NCI-H2029 treated with DMSO at 0.1 percent for 48 hours (cell line): ENCODE results near the gene NRL.
"Not testable (repeated sequence)": the region's sequence is repeated elsewhere in the genome, so short reads cannot be mapped to it uniquely, and the experiment has no call there.

Experiments used
- DNase-seq: peaks from one replicate; lab custom pipeline; 2025; lab: John Stamatoyannopoulos, UW

Gene NRL

GRCh38 chr14:24051789-24052655 lies 62.7 kb downstream of the NRL start, which contains the start of gene CARMIL3:
TSS of gene CARMIL3 (plus strand) at chr14:24052009. CDS start at chr14:24052154, 145 bp downstream.
- DNase-seq: no peak

- no peak for DNase-seq
Observed at GRCh38 chr14:24051176-24051788, 63.5 kb downstream of the NRL start.

- not testable (repeated sequence) for DNase-seq
Observed at GRCh38 chr14:24050753-24051152, 64.0 kb downstream of the NRL start.

- not testable (repeated sequence) for DNase-seq
Observed at GRCh38 chr14:24049002-24049401, 65.7 kb downstream of the NRL start.

GRCh38 chr14:24042746-24043145 lies 72.0 kb downstream of the NRL start:
- DNase-seq: no peak

- DNase-seq: no peak
Observed at GRCh38 chr14:24040692-24041091, 74.1 kb downstream of the NRL start.

GRCh38 chr14:24038686-24039085 lies 76.1 kb downstream of the NRL start:
- no peak for DNase-seq

- peak; percentile 12 for DNase-seq
Observed at GRCh38 chr14:24037658-24038037, 77.1 kb downstream of the NRL start.

GRCh38 chr14:24036963-24037657 lies 77.6 kb downstream of the NRL start:
- DNase-seq: not testable (repeated sequence)

GRCh38 chr14:24036169-24036962 lies 78.4 kb downstream of the NRL start:
- DNase-seq: peak; percentile 48

- DNase-seq: not testable (repeated sequence)
Observed at GRCh38 chr14:24035769-24036168, 79.0 kb downstream of the NRL start.

GRCh38 chr14:24032727-24033418 lies 81.9 kb downstream of the NRL start:
- no peak for DNase-seq

GRCh38 chr14:24031331-24031730 lies 83.4 kb downstream of the NRL start:
- DNase-seq: not testable (repeated sequence)

GRCh38 chr14:24029687-24030086 lies 85.1 kb downstream of the NRL start:
- DNase-seq: not testable (repeated sequence)
